ENCODE measurements around the gene PGBD5. TPM values are rescaled to one million over a fixed set of nuclear protein-coding genes. Genes with fewer than 3 reads are reported as not detected.

Gene PGBD5
- total and polyA plus RNA-seq, 2 of the 13 experiments (the other 11 are each of a cell fraction or from before 2014, with no cell fraction given): 0.04 to 0.13 TPM

DNA sequence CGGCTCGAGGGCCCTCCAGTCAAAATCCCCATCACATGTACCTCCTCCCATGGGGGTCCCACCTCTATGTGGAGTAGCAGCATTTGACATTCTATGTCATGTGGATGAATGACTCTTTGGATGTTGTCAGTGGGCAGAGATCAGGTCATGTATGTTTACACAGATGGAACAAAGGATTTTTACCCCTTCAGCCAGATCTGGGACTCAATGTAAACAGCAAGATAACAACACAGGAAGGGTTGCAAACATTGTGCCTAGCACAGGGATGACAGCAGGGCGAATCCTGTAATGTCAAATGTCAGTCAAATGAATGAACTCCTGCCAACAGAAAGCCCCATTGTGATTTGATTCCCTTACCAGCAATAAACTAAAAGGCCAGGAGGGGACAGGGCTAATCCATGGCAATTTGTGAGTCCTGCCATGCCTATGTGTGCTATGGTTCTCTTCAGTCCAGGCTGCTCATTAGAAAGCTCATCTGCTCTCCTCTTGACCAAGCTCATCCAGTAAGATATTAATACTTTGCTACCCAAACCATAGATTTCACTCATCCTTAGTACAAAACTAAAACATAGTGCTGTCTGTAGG, 60.3 kb downstream of the PGBD5 start (continued):
- TF ChIP-seq, protein P1, sequence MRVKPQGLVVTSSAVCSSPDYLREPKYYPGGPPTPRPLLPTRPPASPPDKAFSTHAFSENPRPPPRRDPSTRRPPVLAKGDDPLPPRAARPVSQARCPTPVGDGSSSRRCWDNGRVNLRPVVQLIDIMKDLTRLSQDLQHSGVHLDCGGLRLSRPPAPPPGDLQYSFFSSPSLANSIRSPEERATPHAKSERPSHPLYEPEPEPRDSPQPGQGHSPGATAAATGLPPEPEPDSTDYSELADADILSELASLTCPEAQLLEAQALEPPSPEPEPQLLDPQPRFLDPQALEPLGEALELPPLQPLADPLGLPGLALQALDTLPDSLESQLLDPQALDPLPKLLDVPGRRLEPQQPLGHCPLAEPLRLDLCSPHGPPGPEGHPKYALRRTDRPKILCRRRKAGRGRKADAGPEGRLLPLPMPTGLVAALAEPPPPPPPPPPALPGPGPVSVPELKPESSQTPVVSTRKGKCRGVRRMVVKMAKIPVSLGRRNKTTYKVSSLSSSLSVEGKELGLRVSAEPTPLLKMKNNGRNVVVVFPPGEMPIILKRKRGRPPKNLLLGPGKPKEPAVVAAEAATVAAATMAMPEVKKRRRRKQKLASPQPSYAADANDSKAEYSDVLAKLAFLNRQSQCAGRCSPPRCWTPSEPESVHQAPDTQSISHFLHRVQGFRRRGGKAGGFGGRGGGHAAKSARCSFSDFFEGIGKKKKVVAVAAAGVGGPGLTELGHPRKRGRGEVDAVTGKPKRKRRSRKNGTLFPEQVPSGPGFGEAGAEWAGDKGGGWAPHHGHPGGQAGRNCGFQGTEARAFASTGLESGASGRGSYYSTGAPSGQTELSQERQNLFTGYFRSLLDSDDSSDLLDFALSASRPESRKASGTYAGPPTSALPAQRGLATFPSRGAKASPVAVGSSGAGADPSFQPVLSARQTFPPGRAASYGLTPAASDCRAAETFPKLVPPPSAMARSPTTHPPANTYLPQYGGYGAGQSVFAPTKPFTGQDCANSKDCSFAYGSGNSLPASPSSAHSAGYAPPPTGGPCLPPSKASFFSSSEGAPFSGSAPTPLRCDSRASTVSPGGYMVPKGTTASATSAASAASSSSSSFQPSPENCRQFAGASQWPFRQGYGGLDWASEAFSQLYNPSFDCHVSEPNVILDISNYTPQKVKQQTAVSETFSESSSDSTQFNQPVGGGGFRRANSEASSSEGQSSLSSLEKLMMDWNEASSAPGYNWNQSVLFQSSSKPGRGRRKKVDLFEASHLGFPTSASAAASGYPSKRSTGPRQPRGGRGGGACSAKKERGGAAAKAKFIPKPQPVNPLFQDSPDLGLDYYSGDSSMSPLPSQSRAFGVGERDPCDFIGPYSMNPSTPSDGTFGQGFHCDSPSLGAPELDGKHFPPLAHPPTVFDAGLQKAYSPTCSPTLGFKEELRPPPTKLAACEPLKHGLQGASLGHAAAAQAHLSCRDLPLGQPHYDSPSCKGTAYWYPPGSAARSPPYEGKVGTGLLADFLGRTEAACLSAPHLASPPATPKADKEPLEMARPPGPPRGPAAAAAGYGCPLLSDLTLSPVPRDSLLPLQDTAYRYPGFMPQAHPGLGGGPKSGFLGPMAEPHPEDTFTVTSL (CRISPR knock-in tag; IDR thresholded peaks at IDR 0.05; ENCODE audit: borderline replicate concordance): 0 out of 2 replicates have a peak, but pooled peaks have one; percentile 18
- TF ChIP-seq PHB2 (IDR thresholded peaks at IDR 0.05; ENCODE audit: partially characterized antibody): no peak
- no peak for TF ChIP-seq ZNF468 (CRISPR knock-in tag; IDR thresholded peaks at IDR 0.05)
- TF ChIP-seq, protein P2, sequence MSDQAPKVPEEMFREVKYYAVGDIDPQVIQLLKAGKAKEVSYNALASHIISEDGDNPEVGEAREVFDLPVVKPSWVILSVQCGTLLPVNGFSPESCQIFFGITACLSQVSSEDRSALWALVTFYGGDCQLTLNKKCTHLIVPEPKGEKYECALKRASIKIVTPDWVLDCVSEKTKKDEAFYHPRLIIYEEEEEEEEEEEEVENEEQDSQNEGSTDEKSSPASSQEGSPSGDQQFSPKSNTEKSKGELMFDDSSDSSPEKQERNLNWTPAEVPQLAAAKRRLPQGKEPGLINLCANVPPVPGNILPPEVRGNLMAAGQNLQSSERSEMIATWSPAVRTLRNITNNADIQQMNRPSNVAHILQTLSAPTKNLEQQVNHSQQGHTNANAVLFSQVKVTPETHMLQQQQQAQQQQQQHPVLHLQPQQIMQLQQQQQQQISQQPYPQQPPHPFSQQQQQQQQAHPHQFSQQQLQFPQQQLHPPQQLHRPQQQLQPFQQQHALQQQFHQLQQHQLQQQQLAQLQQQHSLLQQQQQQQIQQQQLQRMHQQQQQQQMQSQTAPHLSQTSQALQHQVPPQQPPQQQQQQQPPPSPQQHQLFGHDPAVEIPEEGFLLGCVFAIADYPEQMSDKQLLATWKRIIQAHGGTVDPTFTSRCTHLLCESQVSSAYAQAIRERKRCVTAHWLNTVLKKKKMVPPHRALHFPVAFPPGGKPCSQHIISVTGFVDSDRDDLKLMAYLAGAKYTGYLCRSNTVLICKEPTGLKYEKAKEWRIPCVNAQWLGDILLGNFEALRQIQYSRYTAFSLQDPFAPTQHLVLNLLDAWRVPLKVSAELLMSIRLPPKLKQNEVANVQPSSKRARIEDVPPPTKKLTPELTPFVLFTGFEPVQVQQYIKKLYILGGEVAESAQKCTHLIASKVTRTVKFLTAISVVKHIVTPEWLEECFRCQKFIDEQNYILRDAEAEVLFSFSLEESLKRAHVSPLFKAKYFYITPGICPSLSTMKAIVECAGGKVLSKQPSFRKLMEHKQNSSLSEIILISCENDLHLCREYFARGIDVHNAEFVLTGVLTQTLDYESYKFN (CRISPR knock-in tag; conservative IDR thresholded peaks at IDR 0.05): 0 out of 2 replicates have a peak, but pooled peaks have one; percentile 33
- TF ChIP-seq ZNF121 (CRISPR knock-in tag; IDR thresholded peaks at IDR 0.05): no peak
- TF ChIP-seq MED1 (CRISPR knock-in tag; IDR thresholded peaks at IDR 0.05): 0 out of 2 replicates have a peak, but pooled peaks have one; percentile 26
- TF ChIP-seq, protein P3, sequence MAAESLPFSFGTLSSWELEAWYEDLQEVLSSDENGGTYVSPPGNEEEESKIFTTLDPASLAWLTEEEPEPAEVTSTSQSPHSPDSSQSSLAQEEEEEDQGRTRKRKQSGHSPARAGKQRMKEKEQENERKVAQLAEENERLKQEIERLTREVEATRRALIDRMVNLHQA (CRISPR knock-in tag; IDR thresholded peaks at IDR 0.05): no peak
- TF ChIP-seq ARNTL (CRISPR knock-in tag; IDR thresholded peaks at IDR 0.05): no peak
- no peak for TF ChIP-seq ZNF337 (CRISPR knock-in tag; IDR thresholded peaks at IDR 0.05; ENCODE audit: borderline replicate concordance, low read depth)
- TF ChIP-seq KAT2B (IDR thresholded peaks at IDR 0.05; ENCODE audit: borderline replicate concordance, low read depth, low read length): no peak
- TF ChIP-seq ZMAT3 (CRISPR knock-in tag; conservative IDR thresholded peaks at IDR 0.05): no peak
- no peak for TF ChIP-seq PITX1 (CRISPR knock-in tag; IDR thresholded peaks at IDR 0.05)
- TF ChIP-seq MAFF (IDR thresholded peaks at IDR 0.05; ENCODE audit: low read depth, low read length): no peak
- no peak for TF ChIP-seq SP4 (CRISPR knock-in tag; IDR thresholded peaks at IDR 0.05)
- no peak for TF ChIP-seq CBFB (CRISPR knock-in tag; IDR thresholded peaks at IDR 0.05)
- no peak for TF ChIP-seq SMYD3 (CRISPR knock-in tag; IDR thresholded peaks at IDR 0.05)
- TF ChIP-seq ZNF780A (CRISPR knock-in tag; IDR thresholded peaks at IDR 0.05): no peak
- TF ChIP-seq MLLT10 (CRISPR knock-in tag; IDR thresholded peaks at IDR 0.05): 0 out of 2 replicates have a peak, but pooled peaks have one; percentile 32
- no peak for TF ChIP-seq EEA1 (CRISPR knock-in tag; IDR thresholded peaks at IDR 0.05; ENCODE audit: borderline replicate concordance)
